HCT116 (cell line): ENCODE measurements around the gene CDK14. TPM values are rescaled to one million over a fixed set of nuclear protein-coding genes. Genes with fewer than 3 reads are reported as not detected.

Experiments used
- ATAC-seq: fragments of 200-7000 bp; cut with Tn5 transposase; 2 replicates; pipeline ENCODE4 v1.9.1; 2020; ENCODE audit warnings: mild to moderate bottlenecking, moderate library complexity
- BruUV-seq: library from RNA; stranded (reverse); fragments of 400-500 nt; replicated peaks from 2 replicates; lab custom pipeline; 2021; lab: Mats Ljungman, UMichigan
- CTCF ChIA-PET: fragments of 300-600 bp; sonication (Branson Sonifier 250); formaldehyde crosslinking; loops from one replicate; lab custom pipeline; 2021; ENCODE audit warnings: antibody characterized with exemption; lab: Charles Lee
- POLR2A ChIA-PET: fragments of 300-600, 350-600 bp; sonication (Branson Sonifier 250); formaldehyde crosslinking; loops from one replicate; lab custom pipeline; 2021; ENCODE audit warnings: antibody characterized with exemption; lab: Charles Lee
- RAD21 ChIA-PET, 2 experiments: fragments of 300-600 bp; sonication (Branson Sonifier 250); formaldehyde crosslinking; loops; one replicate each; lab custom pipeline; 2023; ENCODE audit warnings: low total read pairs in 2 of 2; ENCODE audit not compliant: uncharacterized antibody in 2 of 2, unreplicated experiment in 2 of 2, low non-redundant PET in 1 of 2; lab: Charles Lee
- DNase-seq: peaks from one replicate; pipeline ENCODE4 v3.0.0-alpha.2; 2010; ENCODE audit warnings: low read depth, low spot score
- H2AFZ ChIP-seq: fragments of 200-600 bp; shearing (Covaris generic), sonication (generic); 2 replicates; pipeline ENCODE4 v1.6.1; 2017; ENCODE audit warnings: low read depth, mixed run types, mixed read lengths, antibody characterized with exemption, low read length; ENCODE audit not compliant: poor library complexity, severe bottlenecking
- H3K27ac ChIP-seq: 2 replicates; pipeline ENCODE4 v1.5.1; 2012; ENCODE audit warnings: low read depth, low read length
- H3K27me3 ChIP-seq: fragments of 200-600 bp; sonication (generic); 2 replicates; pipeline ENCODE4 v1.6.1; 2016; ENCODE audit warnings: mixed run types, low read length, mixed read lengths; ENCODE audit not compliant: insufficient read depth
- H3K36me3 ChIP-seq, 2 experiments: fragments of 200-500 bp in 1 of 2; fragments of 200-600 bp in 1 of 2; sonication (Bioruptor generic) in 1 of 2; sonication (generic) in 1 of 2; 2 replicates each; pipeline versions ENCODE4 v1.5.1 to v1.6.1; 2014 to 2016; ENCODE audit warnings: low read length in 2 of 2, inconsistent platforms in 1 of 2, mixed read lengths in 1 of 2, mixed run types in 1 of 2; ENCODE audit not compliant: insufficient read depth in 2 of 2, control insufficient read depth in 1 of 2
- H3K4me1 ChIP-seq, 2 experiments: fragments of 200-600 bp in 1 of 2; sonication (generic) in 1 of 2; 2 replicates each; pipeline versions ENCODE4 v1.5.1 to v1.6.1; 2012 to 2017; ENCODE audit warnings: low read length in 2 of 2, inconsistent platforms in 1 of 2, mild to moderate bottlenecking in 1 of 2, mixed read lengths in 1 of 2, mixed run types in 1 of 2, moderate library complexity in 1 of 2; ENCODE audit not compliant: insufficient read depth in 2 of 2, control insufficient read depth in 1 of 2
- H3K4me2 ChIP-seq: fragments of 200-600 bp; sonication (generic); 2 replicates; pipeline ENCODE4 v1.6.1; 2017; ENCODE audit warnings: mixed run types, low read length, mixed read lengths
- H3K4me3 ChIP-seq, 2 experiments: fragments of 200-600 bp in 1 of 2; sonication (generic) in 1 of 2; replicated peaks in 1 of 2; 2 replicates each; pipeline ENCODE4 v1.5.1; 2011 to 2016; ENCODE audit warnings: low read length in 2 of 2, control low read depth in 1 of 2, low read depth in 1 of 2, mild to moderate bottlenecking in 1 of 2, mixed read lengths in 1 of 2, mixed run types in 1 of 2
- H3K79me2 ChIP-seq: fragments of 200-600 bp; sonication (generic); 2 replicates; pipeline ENCODE4 v1.6.1; 2017; ENCODE audit warnings: mild to moderate bottlenecking, mixed run types, low read length, moderate library complexity, mixed read lengths; ENCODE audit not compliant: insufficient read depth
- H3K9ac ChIP-seq: fragments of 200-600 bp; sonication (generic); 2 replicates; pipeline ENCODE4 v1.6.1; 2016; ENCODE audit warnings: low read length, mixed read lengths
- H3K9me2 ChIP-seq: fragments of 200-600 bp; sonication (generic), shearing (Covaris generic); 2 replicates; pipeline ENCODE4 v1.6.1; 2017; ENCODE audit warnings: mixed run types, mild to moderate bottlenecking, moderate library complexity; ENCODE audit not compliant: insufficient read depth
- H3K9me3 ChIP-seq, 2 experiments: fragments of 200-500 bp in 1 of 2; fragments of 200-600 bp in 1 of 2; sonication (Bioruptor generic) in 1 of 2; sonication (generic) in 1 of 2; 2 replicates each; pipeline ENCODE4 v1.6.1; 2014 to 2017; ENCODE audit warnings: low read length in 2 of 2, mixed read lengths in 2 of 2, inconsistent platforms in 1 of 2, low read depth in 1 of 2, mild to moderate bottlenecking in 1 of 2, mixed run types in 1 of 2, moderate library complexity in 1 of 2; ENCODE audit not compliant: control insufficient read depth in 1 of 2, insufficient read depth in 1 of 2
- H4K20me1 ChIP-seq: fragments of 200-600 bp; sonication (generic), shearing (Covaris generic); 2 replicates; pipeline ENCODE4 v1.6.1; 2017; ENCODE audit warnings: mixed run types, mild to moderate bottlenecking, moderate library complexity; ENCODE audit not compliant: insufficient read depth
- EGR1 ChIP-seq: IDR thresholded peaks from 2 replicates; pipeline ENCODE4 v1.6.1; 2012; ENCODE audit warnings: low read depth
- ELF1 ChIP-seq: IDR thresholded peaks from 2 replicates; pipeline ENCODE4 v1.6.1; 2012; ENCODE audit warnings: low read depth, borderline replicate concordance
- EZH2phosphoT487 ChIP-seq: fragments of 200-600 bp; IDR thresholded peaks from 2 replicates; pipeline ENCODE4 v1.6.1; 2018; ENCODE audit warnings: antibody characterized with exemption, borderline replicate concordance
- JUND ChIP-seq: IDR thresholded peaks from 2 replicates; pipeline ENCODE4 v1.6.1; 2012
- POLR2AphosphoS5 ChIP-seq: IDR thresholded peaks from 2 replicates; pipeline ENCODE4 v1.6.1; 2011; ENCODE audit warnings: mild to moderate bottlenecking, low read depth, low read length, moderate library complexity
- SIN3A ChIP-seq: IDR thresholded peaks from 2 replicates; pipeline ENCODE4 v1.6.1; 2012; ENCODE audit warnings: low read depth
- SP1 ChIP-seq: IDR thresholded peaks from 2 replicates; pipeline ENCODE4 v1.6.1; 2012; ENCODE audit warnings: low read depth
- YY1 ChIP-seq: IDR thresholded peaks from 2 replicates; pipeline ENCODE4 v1.6.1; 2011; ENCODE audit warnings: low read length, low read depth, moderate library complexity, mild to moderate bottlenecking; ENCODE audit not compliant: insufficient replicate concordance; ENCODE audit errors: extremely low read depth
- ZFX ChIP-seq: fragments of 450-650 bp; IDR thresholded peaks from 2 replicates; pipeline ENCODE4 v1.6.1; 2017
- intact Hi-C: fragments of 100-400 bp; cut with micrococcal nuclease; formaldehyde crosslinking; loops from 2 replicates; pipeline ENCODE4 v1.10.0; 2022
- total RNA-seq: library from RNA; stranded (reverse); gene quantifications from one replicate; pipeline ENCODE4 v1.2.1, GENCODE V29; 2021; ENCODE audit not compliant: unreplicated experiment
- TF ChIP-seq, protein P1 (sequence below): IDR thresholded peaks from 2 replicates; pipeline ENCODE4 v1.6.1; 2012
- TF ChIP-seq, protein P2 (sequence below): IDR thresholded peaks from 2 replicates; pipeline ENCODE4 v1.6.1; 2012
- TF ChIP-seq, protein P3 (sequence below), 3 experiments: fragments of 200-600 bp in 1 of 3; sonication (generic) in 1 of 3; IDR thresholded peaks in 2 of 3; conservative IDR thresholded peaks in 1 of 3; 2 replicates each; pipeline ENCODE4 v1.5.1; 2012 to 2017; ENCODE audit warnings: low read depth in 2 of 3, low read length in 2 of 3, antibody characterized with exemption in 1 of 3, borderline replicate concordance in 1 of 3, control low read depth in 1 of 3, mild to moderate bottlenecking in 1 of 3, mixed read lengths in 1 of 3, mixed run types in 1 of 3, moderate library complexity in 1 of 3; ENCODE audit not compliant: insufficient read depth in 1 of 3

CDK14 gene
- total RNA-seq, 1 experiment from 2014 or later, result 10.2 TPM

DNA sequence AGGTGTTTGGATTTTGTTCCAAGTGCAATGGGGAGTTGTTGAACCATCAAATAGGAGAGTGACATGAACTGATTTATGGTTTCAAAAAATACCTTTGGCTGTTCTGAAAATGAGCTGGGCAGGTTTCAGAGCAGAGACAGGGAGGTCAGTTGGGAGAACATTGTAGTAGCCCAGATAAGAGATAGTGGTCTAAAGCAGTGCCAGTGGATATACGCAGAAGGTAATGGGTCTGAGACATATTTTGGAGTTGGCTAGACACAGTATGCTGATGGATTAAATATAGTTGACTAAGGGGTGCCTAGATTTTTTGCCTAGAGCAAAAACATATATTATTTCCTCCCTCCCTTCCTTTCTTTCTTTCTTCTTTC lies 21.3 kb upstream of the CDK14 start (continued):
- TF ChIP-seq ELF1, result no peak
- TF ChIP-seq, protein P1, sequence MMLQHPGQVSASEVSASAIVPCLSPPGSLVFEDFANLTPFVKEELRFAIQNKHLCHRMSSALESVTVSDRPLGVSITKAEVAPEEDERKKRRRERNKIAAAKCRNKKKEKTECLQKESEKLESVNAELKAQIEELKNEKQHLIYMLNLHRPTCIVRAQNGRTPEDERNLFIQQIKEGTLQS, result no peak
- TF ChIP-seq, protein P2, sequence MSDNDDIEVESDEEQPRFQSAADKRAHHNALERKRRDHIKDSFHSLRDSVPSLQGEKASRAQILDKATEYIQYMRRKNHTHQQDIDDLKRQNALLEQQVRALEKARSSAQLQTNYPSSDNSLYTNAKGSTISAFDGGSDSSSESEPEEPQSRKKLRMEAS, result no peak
- TF ChIP-seq POLR2AphosphoS5, result no peak
- TF ChIP-seq EZH2phosphoT487, result no peak
- no peak for TF ChIP-seq EGR1
- TF ChIP-seq JUND, result no peak

DNA sequence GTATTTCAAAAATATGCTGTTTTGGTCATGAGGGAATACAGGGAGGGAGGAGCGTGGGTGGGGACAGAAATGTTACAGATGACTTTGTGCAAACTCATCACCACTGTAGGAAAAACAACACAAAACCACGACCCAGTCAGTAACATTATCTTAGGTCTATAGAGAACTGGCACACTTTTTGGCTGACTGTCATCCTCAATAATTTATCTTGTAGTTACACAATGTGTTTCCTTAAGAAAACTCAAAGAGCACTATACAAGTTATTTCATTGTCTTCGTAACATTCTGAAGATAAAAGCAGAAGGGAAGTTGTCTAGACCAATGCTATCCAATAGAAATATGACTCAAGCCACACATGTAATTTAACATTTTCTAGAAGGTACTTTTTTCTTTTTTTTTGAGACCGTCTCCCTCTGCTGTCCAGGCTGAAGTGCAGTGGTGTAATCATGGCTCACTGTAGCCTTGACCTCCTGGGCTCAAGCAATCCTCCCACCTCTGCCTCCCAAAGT lies 16.9 kb upstream of the CDK14 start:
- POLR2A ChIA-PET, result no interaction called here
- Histone ChIP-seq H3K4me2 (peak overlapping the region; percentile 43), H2AFZ (no peak overlapping the region), H3K27ac (no peak overlapping the region), H3K9ac (no peak overlapping the region), H3K79me2 (no peaks in the 10 kb centered on the region), H3K27me3 (no peaks in the 10 kb centered on the region), H3K9me2 (no peaks in the 10 kb centered on the region), H3K4me3 (no peak overlapping the region), H4K20me1 (no peaks in the 10 kb centered on the region), H3K4me1 (peaks cover 6 to 19% of the 10 kb centered on the region in 2 experiments; a peak in 2 of 4 replicates), H3K36me3 (no peaks in the 10 kb centered on the region), H3K9me3 (no peaks in the 10 kb centered on the region)
- CTCF ChIA-PET, result no interaction called here
- intact Hi-C loops, result no loop called here
- DNase-seq (no peak), ATAC-seq (peak; percentile 65)
- RAD21 ChIA-PET, result no interaction called here
- TF ChIP-seq YY1, result no peak
- no peak for TF ChIP-seq EZH2phosphoT487
- TF ChIP-seq ZFX, result no peak
- TF ChIP-seq, protein P3, sequence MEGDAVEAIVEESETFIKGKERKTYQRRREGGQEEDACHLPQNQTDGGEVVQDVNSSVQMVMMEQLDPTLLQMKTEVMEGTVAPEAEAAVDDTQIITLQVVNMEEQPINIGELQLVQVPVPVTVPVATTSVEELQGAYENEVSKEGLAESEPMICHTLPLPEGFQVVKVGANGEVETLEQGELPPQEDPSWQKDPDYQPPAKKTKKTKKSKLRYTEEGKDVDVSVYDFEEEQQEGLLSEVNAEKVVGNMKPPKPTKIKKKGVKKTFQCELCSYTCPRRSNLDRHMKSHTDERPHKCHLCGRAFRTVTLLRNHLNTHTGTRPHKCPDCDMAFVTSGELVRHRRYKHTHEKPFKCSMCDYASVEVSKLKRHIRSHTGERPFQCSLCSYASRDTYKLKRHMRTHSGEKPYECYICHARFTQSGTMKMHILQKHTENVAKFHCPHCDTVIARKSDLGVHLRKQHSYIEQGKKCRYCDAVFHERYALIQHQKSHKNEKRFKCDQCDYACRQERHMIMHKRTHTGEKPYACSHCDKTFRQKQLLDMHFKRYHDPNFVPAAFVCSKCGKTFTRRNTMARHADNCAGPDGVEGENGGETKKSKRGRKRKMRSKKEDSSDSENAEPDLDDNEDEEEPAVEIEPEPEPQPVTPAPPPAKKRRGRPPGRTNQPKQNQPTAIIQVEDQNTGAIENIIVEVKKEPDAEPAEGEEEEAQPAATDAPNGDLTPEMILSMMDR (IDR thresholded peaks at IDR 0.05 in 2 of 3, conservative IDR thresholded peaks at IDR 0.05 in 1 of 3; ENCODE audit: borderline replicate concordance in 1 of 3, insufficient read depth in 1 of 3, low read depth in 2 of 3, low read length in 2 of 3), result 0 out of 6 replicates have a peak, but pooled peaks of 1 of the 3 experiments have one; percentile 10
- no peak for TF ChIP-seq SIN3A
- TF ChIP-seq SP1, result no peak
- peak; percentile 42; the same call in 1 of the 2 replicates for TF ChIP-seq EGR1
- TF ChIP-seq, protein P1, result no peak
- BruUV-seq, result no TSS peak
